Measurements from ENCODE around the gene VPS13C. TPM values are rescaled to one million over a fixed set of nuclear protein-coding genes. Genes with fewer than 3 reads are reported as not detected.

The VPS13C gene
- total and polyA plus RNA-seq, 2 experiments from 2014 or later, result 6.7 to 60.9 TPM

GRCh38 chr15:61997786-61998185 is 62.5 kb downstream of the VPS13C start:
- Histone ChIP-seq H3K4me3 (no peak overlapping the region), H3K36me3 (replicated peaks; ENCODE audit: insufficient read depth, low read depth) (no peaks in the 10 kb centered on the region), H3K4me2 (no peak overlapping the region), H4K20me1 (ENCODE audit: insufficient read depth, poor library complexity, severe bottlenecking) (no peaks in the 10 kb centered on the region), H3K9me3 (ENCODE audit: low read depth) (no peaks in the 10 kb centered on the region), H3K4me1 (ENCODE audit: insufficient read depth) (no peaks in the 10 kb centered on the region), H2AFZ (no peak overlapping the region), H3K27me3 (no peaks in the 10 kb centered on the region), H3K9me2 (replicated peaks; ENCODE audit: insufficient read depth) (no peaks in the 10 kb centered on the region), H3K27ac (no peak overlapping the region), H3K79me2 (no peaks in the 10 kb centered on the region)
- WGBS (ENCODE audit: low lambda C conversion rate, missing lambda C conversion rate), result 79% methylated on average over 1 of the region's 1 CpG
- TF ChIP-seq CTCF (IDR thresholded peaks at IDR 0.05; ENCODE audit: poor library complexity), result no peak
- no peak for TF ChIP-seq EZH2phosphoT487 (IDR thresholded peaks at IDR 0.05; ENCODE audit: low read depth, severe bottlenecking, unreplicated experiment)
- TF ChIP-seq EZH2 (IDR thresholded peaks at IDR 0.05; ENCODE audit: borderline replicate concordance), result no peak
- DNase-seq (ENCODE audit: low spot score), result no peak

- no peak overlapping the region for H3K4me2 ChIP-seq
- no peak overlapping the region for H3K27ac ChIP-seq
- no peaks in the 10 kb centered on the region for H3K79me2 ChIP-seq
- TF ChIP-seq CTCF (IDR thresholded peaks at IDR 0.05; ENCODE audit: poor library complexity), result no peak
- no peak for DNase-seq (ENCODE audit: low spot score)
- H3K9me3 ChIP-seq (ENCODE audit: low read depth), result no peaks in the 10 kb centered on the region
- no peaks in the 10 kb centered on the region for H3K4me1 ChIP-seq (ENCODE audit: insufficient read depth)
- H2AFZ ChIP-seq, result no peak overlapping the region
- WGBS (ENCODE audit: low lambda C conversion rate, missing lambda C conversion rate), result 87% methylated on average over 4 of the region's 4 CpGs
- H4K20me1 ChIP-seq (ENCODE audit: insufficient read depth, poor library complexity, severe bottlenecking), result no peaks in the 10 kb centered on the region
- no peaks in the 10 kb centered on the region for H3K9me2 ChIP-seq (replicated peaks; ENCODE audit: insufficient read depth)
- H3K36me3 ChIP-seq (replicated peaks; ENCODE audit: insufficient read depth, low read depth), result no peaks in the 10 kb centered on the region
- H3K4me3 ChIP-seq, result no peak overlapping the region
- H3K27me3 ChIP-seq, result no peaks in the 10 kb centered on the region
Observed at GRCh38 chr15:61996056-61996635, 64.1 kb downstream of the VPS13C start.

- Histone ChIP-seq H3K27ac (no peak overlapping the region), H3K79me2 (no peaks in the 10 kb centered on the region), H4K20me1 (ENCODE audit: insufficient read depth, poor library complexity, severe bottlenecking) (no peaks in the 10 kb centered on the region), H3K36me3 (replicated peaks; ENCODE audit: insufficient read depth, low read depth) (peaks cover 5% of the 10 kb centered on the region), H3K4me2 (no peak overlapping the region), H3K4me1 (ENCODE audit: insufficient read depth) (no peaks in the 10 kb centered on the region), H3K9me3 (ENCODE audit: low read depth) (no peaks in the 10 kb centered on the region), H3K27me3 (no peaks in the 10 kb centered on the region), H3K4me3 (no peak overlapping the region), H2AFZ (no peak overlapping the region), H3K9me2 (replicated peaks; ENCODE audit: insufficient read depth) (no peaks in the 10 kb centered on the region)
- TF ChIP-seq EZH2phosphoT487 (IDR thresholded peaks at IDR 0.05; ENCODE audit: low read depth, severe bottlenecking, unreplicated experiment), result no peak
- TF ChIP-seq CTCF (IDR thresholded peaks at IDR 0.05; ENCODE audit: poor library complexity), result no peak
- no peak for TF ChIP-seq EZH2 (IDR thresholded peaks at IDR 0.05; ENCODE audit: borderline replicate concordance)
- DNase-seq (ENCODE audit: low spot score), result no peak
- 84% methylated on average over 1 of the region's 1 CpG for WGBS (ENCODE audit: low lambda C conversion rate, missing lambda C conversion rate)
Observed at GRCh38 chr15:61994216-61994615, 66.0 kb downstream of the VPS13C start.

DNA sequence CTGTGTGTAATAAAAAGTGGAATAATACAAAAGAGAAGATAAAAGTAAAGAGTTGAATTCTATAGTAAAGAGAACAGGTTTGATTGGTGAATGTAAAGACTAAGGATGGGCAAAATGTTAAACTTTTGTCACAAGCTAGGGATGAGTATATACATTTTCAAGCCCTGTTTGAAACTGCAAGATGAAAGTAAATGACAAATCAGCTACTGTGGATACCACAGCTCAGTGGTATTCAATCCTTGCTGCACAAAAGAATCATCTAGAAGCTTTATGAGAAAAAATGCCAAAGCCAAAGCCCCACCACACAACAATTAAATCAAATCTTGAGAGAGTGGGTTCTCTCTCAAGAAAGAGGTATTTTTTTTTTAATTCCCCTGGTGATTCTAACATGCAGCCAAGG is 67.7 kb downstream of the VPS13C start:
- Histone ChIP-seq H3K4me2 (no peak overlapping the region), H2AFZ (no peak overlapping the region), H3K4me1 (ENCODE audit: insufficient read depth) (no peaks in the 10 kb centered on the region), H3K9me3 (ENCODE audit: low read depth) (no peaks in the 10 kb centered on the region), H4K20me1 (ENCODE audit: insufficient read depth, poor library complexity, severe bottlenecking) (no peaks in the 10 kb centered on the region), H3K9me2 (replicated peaks; ENCODE audit: insufficient read depth) (no peaks in the 10 kb centered on the region), H3K36me3 (replicated peaks; ENCODE audit: insufficient read depth, low read depth) (peaks cover 5% of the 10 kb centered on the region), H3K27me3 (no peaks in the 10 kb centered on the region), H3K4me3 (no peak overlapping the region), H3K27ac (no peak overlapping the region), H3K79me2 (no peaks in the 10 kb centered on the region)
- no peak for DNase-seq (ENCODE audit: low spot score)
- no peak for TF ChIP-seq EZH2 (IDR thresholded peaks at IDR 0.05; ENCODE audit: borderline replicate concordance)
- TF ChIP-seq EZH2phosphoT487 (IDR thresholded peaks at IDR 0.05; ENCODE audit: low read depth, severe bottlenecking, unreplicated experiment), result no peak
- no peak for TF ChIP-seq CTCF (IDR thresholded peaks at IDR 0.05; ENCODE audit: poor library complexity)

All from hepatocyte (in vitro differentiated cells).